Hepatocyte (in vitro differentiated cells): ENCODE measurements around the gene KAT7. TPM values are rescaled to one million over a fixed set of nuclear protein-coding genes. Genes with fewer than 3 reads are reported as not detected.

Experiments
- DNase-seq: peaks from one replicate; pipeline ENCODE4 v3.0.0-alpha.2; 2016; ENCODE audit warnings: low spot score
- H2AFZ ChIP-seq: fragments of 200-600 bp; sonication (generic); 2 replicates; pipeline ENCODE4 v1.6.0; 2016; ENCODE audit warnings: antibody characterized with exemption, mild to moderate bottlenecking
- H3K27ac ChIP-seq: fragments of 200-600 bp; sonication (generic); 2 replicates; pipeline ENCODE4 v1.5.1; 2016; ENCODE audit warnings: mild to moderate bottlenecking
- H3K27me3 ChIP-seq: fragments of 200-600 bp; sonication (generic); 2 replicates; pipeline ENCODE4 v1.6.1; 2016
- H3K36me3 ChIP-seq: fragments of 200-600 bp; sonication (generic); replicated peaks from 2 replicates; pipeline ENCODE4 v1.5.1; 2016; ENCODE audit warnings: low read depth; ENCODE audit not compliant: insufficient read depth
- H3K4me1 ChIP-seq: fragments of 200-600 bp; sonication (generic); 2 replicates; pipeline ENCODE4 v1.5.1; 2016; ENCODE audit warnings: mild to moderate bottlenecking, moderate library complexity; ENCODE audit not compliant: insufficient read depth
- H3K4me2 ChIP-seq: fragments of 200-600 bp; sonication (generic); 2 replicates; pipeline ENCODE4 v1.6.0; 2016
- H3K4me3 ChIP-seq: fragments of 200-600 bp; sonication (generic); 2 replicates; pipeline ENCODE4 v1.5.1; 2016; ENCODE audit warnings: mild to moderate bottlenecking
- H3K79me2 ChIP-seq: fragments of 200-600 bp; sonication (generic); 2 replicates; pipeline ENCODE4 v1.6.0; 2017; ENCODE audit warnings: mild to moderate bottlenecking
- H3K9me2 ChIP-seq: fragments of 200-600 bp; sonication (generic); replicated peaks from 2 replicates; pipeline ENCODE4 v1.6.0; 2017; ENCODE audit warnings: mild to moderate bottlenecking; ENCODE audit not compliant: insufficient read depth
- H3K9me3 ChIP-seq: fragments of 200-600 bp; sonication (generic); 2 replicates; pipeline ENCODE4 v1.5.1; 2016; ENCODE audit warnings: low read depth, mild to moderate bottlenecking
- H4K20me1 ChIP-seq: fragments of 200-600 bp; sonication (generic); 2 replicates; pipeline ENCODE4 v1.6.0; 2016; ENCODE audit warnings: mild to moderate bottlenecking; ENCODE audit not compliant: insufficient read depth, poor library complexity, severe bottlenecking
- EZH2 ChIP-seq: fragments of 200-600 bp; sonication (generic); IDR thresholded peaks from 2 replicates; pipeline ENCODE4 v1.6.1; 2016; ENCODE audit warnings: antibody characterized with exemption, mild to moderate bottlenecking, borderline replicate concordance
- EZH2phosphoT487 ChIP-seq: fragments of 200-600 bp; sonication (generic); IDR thresholded peaks from one replicate; pipeline ENCODE4 v1.6.1; 2018; ENCODE audit warnings: antibody characterized with exemption, mild to moderate bottlenecking, low read depth, moderate library complexity; ENCODE audit not compliant: unreplicated experiment, severe bottlenecking
- WGBS: methylation state at CpG from one replicate; pipeline ENCODE4 v1.1.6; 2016; ENCODE audit warnings: low lambda C conversion rate; ENCODE audit errors: missing lambda C conversion rate; 5-methylcytosine and 5-hydroxymethylcytosine counted together
- polyA plus RNA-seq: library from polyadenylated mRNA; unstranded; fragments of >200 nt; fragmentation: Nextera tagmentation; extraction: Ambion mirVana; gene quantifications from 2 replicates; pipeline ENCODE4 v1.2.1, GENCODE V29; 2016
- total RNA-seq: library from RNA; depleted of rRNA; stranded (reverse); fragments of >200 nt; gene quantifications from 2 replicates; pipeline ENCODE4 v1.2.3, GENCODE V29; 2014
- TF ChIP-seq, protein P1 (sequence below): fragments of 200-600 bp; sonication (generic); IDR thresholded peaks from 2 replicates; pipeline ENCODE4 v1.5.1; 2016; ENCODE audit warnings: antibody characterized with exemption, mild to moderate bottlenecking; ENCODE audit not compliant: poor library complexity

The KAT7 gene
- total and polyA plus RNA-seq, 2 experiments from 2014 or later, result 21.4 to 30.1 TPM

DNA sequence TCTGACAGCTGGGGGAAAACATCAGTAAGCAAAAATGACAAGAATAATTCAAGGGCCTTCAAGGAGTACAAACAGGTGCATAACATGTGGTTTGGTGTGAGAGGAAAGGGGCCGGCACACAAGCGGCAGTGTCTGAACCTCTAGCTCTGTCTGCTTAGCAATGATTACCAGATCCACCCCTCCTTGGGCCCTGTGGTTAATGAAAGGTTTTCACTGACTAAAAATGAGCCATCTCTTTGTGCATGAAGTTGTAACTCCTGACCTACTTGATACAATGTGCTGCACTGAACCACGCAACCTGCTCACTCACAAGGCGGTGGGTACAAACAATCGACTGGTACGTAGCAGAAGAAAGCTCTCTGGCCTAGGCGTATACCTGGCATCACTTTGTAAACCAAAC lies 39.7 kb upstream of the KAT7 start:
- H3K27me3 ChIP-seq, result no peaks in the 10 kb centered on the region
- H3K36me3 ChIP-seq, result no peaks in the 10 kb centered on the region
- H3K9me2 ChIP-seq, result no peaks in the 10 kb centered on the region
- peaks cover 5% of the 10 kb centered on the region for H3K79me2 ChIP-seq
- no peaks in the 10 kb centered on the region for H3K4me1 ChIP-seq
- H3K4me2 ChIP-seq, result no peak overlapping the region
- no peaks in the 10 kb centered on the region for H3K9me3 ChIP-seq
- H4K20me1 ChIP-seq, result no peaks in the 10 kb centered on the region
- DNase-seq, result no peak
- WGBS, result 96% methylated on average over 7 of the region's 7 CpGs
- no peak overlapping the region for H3K27ac ChIP-seq
- H3K4me3 ChIP-seq, result no peak overlapping the region
- TF ChIP-seq, protein P1, sequence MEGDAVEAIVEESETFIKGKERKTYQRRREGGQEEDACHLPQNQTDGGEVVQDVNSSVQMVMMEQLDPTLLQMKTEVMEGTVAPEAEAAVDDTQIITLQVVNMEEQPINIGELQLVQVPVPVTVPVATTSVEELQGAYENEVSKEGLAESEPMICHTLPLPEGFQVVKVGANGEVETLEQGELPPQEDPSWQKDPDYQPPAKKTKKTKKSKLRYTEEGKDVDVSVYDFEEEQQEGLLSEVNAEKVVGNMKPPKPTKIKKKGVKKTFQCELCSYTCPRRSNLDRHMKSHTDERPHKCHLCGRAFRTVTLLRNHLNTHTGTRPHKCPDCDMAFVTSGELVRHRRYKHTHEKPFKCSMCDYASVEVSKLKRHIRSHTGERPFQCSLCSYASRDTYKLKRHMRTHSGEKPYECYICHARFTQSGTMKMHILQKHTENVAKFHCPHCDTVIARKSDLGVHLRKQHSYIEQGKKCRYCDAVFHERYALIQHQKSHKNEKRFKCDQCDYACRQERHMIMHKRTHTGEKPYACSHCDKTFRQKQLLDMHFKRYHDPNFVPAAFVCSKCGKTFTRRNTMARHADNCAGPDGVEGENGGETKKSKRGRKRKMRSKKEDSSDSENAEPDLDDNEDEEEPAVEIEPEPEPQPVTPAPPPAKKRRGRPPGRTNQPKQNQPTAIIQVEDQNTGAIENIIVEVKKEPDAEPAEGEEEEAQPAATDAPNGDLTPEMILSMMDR, result no peak
- TF ChIP-seq EZH2phosphoT487, result no peak
- TF ChIP-seq EZH2, result no peak
- H2AFZ ChIP-seq, result no peak overlapping the region

DNA sequence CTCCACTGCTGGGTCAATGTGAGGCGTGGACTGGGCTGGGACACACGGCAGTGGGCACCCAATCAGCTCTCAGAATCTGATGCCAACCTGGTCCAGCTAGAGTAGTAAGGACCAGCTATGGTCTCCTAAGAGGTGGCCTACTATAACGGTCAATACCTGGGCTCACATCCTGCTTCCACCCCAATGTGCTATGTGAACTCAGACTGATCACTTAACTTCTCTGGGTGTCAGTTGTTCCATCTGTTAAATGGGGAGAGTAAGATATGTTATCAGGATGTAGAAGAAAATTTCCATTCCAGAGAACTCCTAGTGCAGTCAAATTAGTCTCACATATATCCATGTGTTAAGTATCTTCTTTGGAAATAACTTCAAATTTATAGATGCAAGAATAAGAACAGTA lies 38.8 kb upstream of the KAT7 start:
- H3K36me3 ChIP-seq, result no peaks in the 10 kb centered on the region
- H3K27me3 ChIP-seq, result no peaks in the 10 kb centered on the region
- H3K4me2 ChIP-seq, result no peak overlapping the region
- H3K9me2 ChIP-seq, result no peaks in the 10 kb centered on the region
- no peaks in the 10 kb centered on the region for H3K4me1 ChIP-seq
- no peak overlapping the region for H2AFZ ChIP-seq
- H3K4me3 ChIP-seq, result no peak overlapping the region
- TF ChIP-seq, protein P1, result no peak
- TF ChIP-seq EZH2 (no peak), EZH2phosphoT487 (no peak)
- H3K9me3 ChIP-seq, result no peaks in the 10 kb centered on the region
- no peak overlapping the region for H3K27ac ChIP-seq
- H4K20me1 ChIP-seq, result no peaks in the 10 kb centered on the region
- no peak for DNase-seq
- 96% methylated on average over 3 of the region's 3 CpGs for WGBS
- peaks cover 5% of the 10 kb centered on the region for H3K79me2 ChIP-seq

DNA sequence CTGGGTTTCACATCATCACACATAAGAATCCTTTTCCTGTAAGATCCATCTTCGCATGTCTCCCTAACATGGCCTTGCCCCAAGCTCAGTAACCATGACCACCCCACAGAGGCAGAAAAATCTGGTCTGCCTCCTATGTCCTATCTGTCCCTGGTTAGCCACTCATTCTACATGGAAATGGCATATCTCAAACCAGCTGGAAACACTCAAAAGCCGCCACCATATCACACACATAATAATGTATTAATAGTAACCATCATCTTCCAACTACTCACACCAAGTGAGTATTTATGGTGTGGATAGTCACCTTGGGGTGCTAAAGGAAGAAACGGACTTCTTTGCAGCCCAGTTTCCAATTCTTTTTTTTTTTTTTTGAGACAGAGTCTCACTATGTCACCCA lies 36.0 kb upstream of the KAT7 start:
- 92% methylated on average over 3 of the region's 3 CpGs for WGBS

More for the DNA sequence above, 36.0 kb upstream of the KAT7 start:
- H3K4me2 ChIP-seq, result no peak overlapping the region
- H3K27me3 ChIP-seq, result no peaks in the 10 kb centered on the region
- H4K20me1 ChIP-seq, result peaks cover 3% of the 10 kb centered on the region
- H2AFZ ChIP-seq, result no peak overlapping the region
- H3K79me2 ChIP-seq, result peaks cover 15% of the 10 kb centered on the region
- no peaks in the 10 kb centered on the region for H3K9me2 ChIP-seq
- H3K4me1 ChIP-seq, result no peaks in the 10 kb centered on the region
- H3K36me3 ChIP-seq, result no peaks in the 10 kb centered on the region
- no peak overlapping the region for H3K4me3 ChIP-seq
- TF ChIP-seq EZH2 (no peak), EZH2phosphoT487 (no peak)
- TF ChIP-seq, protein P1, result no peak
- H3K9me3 ChIP-seq, result no peaks in the 10 kb centered on the region
- no peak overlapping the region for H3K27ac ChIP-seq
- no peak for DNase-seq
